GM12891 (cell line): ENCODE data around the gene CRNKL1.

Experiments used
- DNase-seq: peaks from one replicate; pipeline ENCODE4 v3.0.0; 2011; ENCODE audit warnings: low spot score; ENCODE audit not compliant: insufficient read length
- FAIRE-seq: peaks from 2 replicates; lab custom pipeline; 2011; peaks lifted over from hg19 to GRCh38; lab: Jason Lieb, UNC
- PAX5 ChIP-seq: IDR thresholded peaks from 2 replicates; pipeline ENCODE4 v1.6.1; 2011; ENCODE audit warnings: low read length, moderate library complexity, mild to moderate bottlenecking; ENCODE audit not compliant: insufficient read depth, severe bottlenecking
- POLR2A ChIP-seq: IDR thresholded peaks from 2 replicates; pipeline ENCODE4 v1.6.1; 2011; ENCODE audit warnings: low read depth, low read length, control low read depth
- POLR2AphosphoS5 ChIP-seq: IDR thresholded peaks from 2 replicates; pipeline ENCODE4 v1.6.1; 2011; ENCODE audit warnings: low read depth, low read length, control low read depth
- POU2F2 ChIP-seq: IDR thresholded peaks from 2 replicates; pipeline ENCODE4 v1.6.1; 2011; ENCODE audit warnings: low read depth, mild to moderate bottlenecking, control low read depth, low read length, moderate library complexity
- SPI1 ChIP-seq: IDR thresholded peaks from 2 replicates; pipeline ENCODE4 v1.6.1; 2011; ENCODE audit warnings: low read depth, low read length, control low read depth
- TAF1 ChIP-seq: IDR thresholded peaks from 2 replicates; pipeline ENCODE4 v1.6.1; 2011; ENCODE audit warnings: low read depth, low read length, control low read depth

Gene CRNKL1

GRCh38 chr20:19991308-19991707 lies 61.0 kb downstream of the CRNKL1 start:
- FAIRE-seq (no peak), DNase-seq (no peak)
- TF ChIP-seq PAX5 (no peak), SPI1 (no peak), POU2F2 (no peak), TAF1 (no peak), POLR2A (no peak), POLR2AphosphoS5 (no peak)

GRCh38 chr20:19990850-19991249 lies 61.4 kb downstream of the CRNKL1 start:
- TF ChIP-seq POLR2AphosphoS5, result no peak
- no peak for TF ChIP-seq POU2F2
- TF ChIP-seq TAF1, result no peak
- TF ChIP-seq POLR2A, result no peak
- no peak for FAIRE-seq

DNA sequence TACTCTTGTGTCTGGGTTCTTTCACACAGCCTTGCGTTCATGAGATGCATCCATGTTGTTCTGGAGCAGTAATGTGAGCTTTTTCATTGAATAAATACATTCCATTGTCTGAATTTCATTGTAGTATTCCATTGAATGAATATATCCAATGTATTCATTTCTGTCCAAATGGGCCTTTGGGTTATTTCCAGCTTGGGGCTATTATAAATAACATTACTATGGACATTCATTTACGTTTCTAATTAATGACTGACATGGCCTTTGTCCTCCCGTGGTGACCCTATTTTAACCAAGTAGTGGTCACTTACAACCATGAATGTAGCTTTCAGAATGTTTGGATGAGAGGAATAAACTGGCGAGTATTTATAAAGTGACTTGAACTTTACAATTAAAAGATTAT lies 65.2 kb downstream of the CRNKL1 start:
- FAIRE-seq (no peak), DNase-seq (no peak)
- TF ChIP-seq SPI1 (no peak), POU2F2 (no peak), TAF1 (no peak), POLR2A (no peak), POLR2AphosphoS5 (no peak), PAX5 (no peak)

More at GRCh38 chr20:19990850-19991249, 61.4 kb downstream of the CRNKL1 start:
- DNase-seq, result no peak

GRCh38 chr20:19986419-19986818 lies 65.8 kb downstream of the CRNKL1 start:
- DNase-seq (no peak), FAIRE-seq (no peak)
- TF ChIP-seq TAF1 (no peak), POLR2AphosphoS5 (no peak), POU2F2 (no peak), SPI1 (no peak), PAX5 (no peak), POLR2A (no peak)
